ENCODE data around the gene RHBDD1. TPM values are rescaled to one million over a fixed set of nuclear protein-coding genes. Genes with fewer than 3 reads are reported as not detected.

The RHBDD1 gene
- polyA plus RNA-seq, 3 donors, result 8.1 to 19.5 (median 15.5) TPM

DNA sequence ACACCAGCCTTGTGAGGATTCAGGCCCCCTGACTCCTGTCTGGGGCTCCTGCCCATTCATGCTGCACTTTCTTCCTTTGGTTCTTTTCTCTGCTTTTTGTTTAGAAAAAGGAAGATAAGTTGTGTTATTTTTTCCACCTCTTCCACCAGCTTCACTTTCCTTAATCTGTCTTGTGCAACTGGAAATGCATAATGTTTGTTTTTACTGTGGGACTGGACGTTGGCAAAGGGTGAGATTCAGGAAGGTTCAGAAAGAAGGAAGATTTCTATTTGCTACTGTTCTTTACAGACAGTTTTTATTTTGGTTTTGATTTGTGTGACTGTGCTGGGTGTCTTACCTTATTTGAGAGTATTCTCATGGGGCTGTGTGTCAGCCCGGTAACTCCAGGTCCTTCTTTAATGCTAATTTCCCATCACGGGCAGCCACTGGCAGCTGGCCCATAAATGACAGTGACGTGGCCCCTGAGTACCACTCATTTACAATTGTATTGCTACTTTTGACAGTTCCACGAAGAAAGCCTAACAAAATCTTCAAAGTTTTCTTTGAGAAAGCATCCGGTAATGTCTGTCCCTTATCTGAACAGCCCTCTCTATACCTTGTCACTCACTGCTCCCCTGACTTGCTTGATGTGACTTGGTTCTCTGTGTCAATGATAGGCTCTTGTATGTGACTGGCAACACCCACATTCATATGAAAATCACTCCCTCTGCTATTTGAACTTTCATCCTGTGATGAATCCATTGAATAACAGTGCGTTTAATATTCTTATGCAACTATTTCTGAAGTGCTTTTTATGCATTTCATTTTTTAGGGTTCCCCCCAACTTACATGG, 32.7 kb downstream of the RHBDD1 start:
- Mint-ChIP-seq H3K4me3 (no peak overlapping the region), H3K27me3 (ENCODE audit: low read depth in 3 of 3) (peaks cover 0 to 1% (median 0%) of the 10 kb centered on the region in 3 donors), H3K9me3 (peaks cover 0 to 2% (median 0%) of the 10 kb centered on the region in 7 donors), H3K4me1 (peaks cover 7% of the 10 kb centered on the region), H3K27ac (no peak overlapping the region), H3K36me3 (peaks cover 48 to 51% of the 10 kb centered on the region in 2 donors)
- intact Hi-C loops (cut with micrococcal nuclease), result no loop called here
- 82% methylated on average over 5 of the region's 7 CpGs for WGBS (ENCODE audit: insufficient coverage)
- no peak overlapping the region for H2AFZ ChIP-seq (ENCODE audit: insufficient read depth, low read depth, low read length, poor library complexity, severe bottlenecking)
- H3K4me2 ChIP-seq (replicated peaks; ENCODE audit: extremely low read depth, low read length, poor library complexity, severe bottlenecking), result no peak overlapping the region
- peaks cover 27 to 54% of the 10 kb centered on the region in 2 donors for H3K36me3 ChIP-seq (replicated peaks in 1 of 2; ENCODE audit: control insufficient read depth in 1 of 2, insufficient read depth in 2 of 2, low read length in 2 of 2)
- H3K4me3 ChIP-seq (replicated peaks in 1 of 3; ENCODE audit: low read depth in 2 of 3, low read length in 3 of 3), result no peak overlapping the region
- no peaks in the 10 kb centered on the region for H3K9me3 ChIP-seq (replicated peaks in 1 of 2; ENCODE audit: control insufficient read depth in 1 of 2, insufficient read depth in 1 of 2, low read length in 2 of 2)
- peaks cover 6 to 7% of the 10 kb centered on the region in 2 donors for H3K4me1 ChIP-seq (ENCODE audit: control insufficient read depth in 1 of 2, insufficient read depth in 2 of 2, low read length in 2 of 2)
- TF ChIP-seq, protein P1, sequence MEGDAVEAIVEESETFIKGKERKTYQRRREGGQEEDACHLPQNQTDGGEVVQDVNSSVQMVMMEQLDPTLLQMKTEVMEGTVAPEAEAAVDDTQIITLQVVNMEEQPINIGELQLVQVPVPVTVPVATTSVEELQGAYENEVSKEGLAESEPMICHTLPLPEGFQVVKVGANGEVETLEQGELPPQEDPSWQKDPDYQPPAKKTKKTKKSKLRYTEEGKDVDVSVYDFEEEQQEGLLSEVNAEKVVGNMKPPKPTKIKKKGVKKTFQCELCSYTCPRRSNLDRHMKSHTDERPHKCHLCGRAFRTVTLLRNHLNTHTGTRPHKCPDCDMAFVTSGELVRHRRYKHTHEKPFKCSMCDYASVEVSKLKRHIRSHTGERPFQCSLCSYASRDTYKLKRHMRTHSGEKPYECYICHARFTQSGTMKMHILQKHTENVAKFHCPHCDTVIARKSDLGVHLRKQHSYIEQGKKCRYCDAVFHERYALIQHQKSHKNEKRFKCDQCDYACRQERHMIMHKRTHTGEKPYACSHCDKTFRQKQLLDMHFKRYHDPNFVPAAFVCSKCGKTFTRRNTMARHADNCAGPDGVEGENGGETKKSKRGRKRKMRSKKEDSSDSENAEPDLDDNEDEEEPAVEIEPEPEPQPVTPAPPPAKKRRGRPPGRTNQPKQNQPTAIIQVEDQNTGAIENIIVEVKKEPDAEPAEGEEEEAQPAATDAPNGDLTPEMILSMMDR (IDR thresholded peaks at IDR 0.05), result no peak
- H3K27ac ChIP-seq (ENCODE audit: low read depth in 1 of 2, low read length in 2 of 2), result no peak overlapping the region
- no peak for DNase-seq
- H3K9ac ChIP-seq (ENCODE audit: insufficient read depth, low read length, poor library complexity, severe bottlenecking), result no peak overlapping the region
- H3K79me2 ChIP-seq (ENCODE audit: insufficient read depth, low read length), result no peaks in the 10 kb centered on the region
- H4K20me1 ChIP-seq (ENCODE audit: insufficient read depth, low read length), result no peaks in the 10 kb centered on the region
- H3K27me3 ChIP-seq (ENCODE audit: control insufficient read depth in 2 of 2, insufficient read depth in 2 of 2, low read length in 2 of 2), result no peaks in the 10 kb centered on the region

DNA sequence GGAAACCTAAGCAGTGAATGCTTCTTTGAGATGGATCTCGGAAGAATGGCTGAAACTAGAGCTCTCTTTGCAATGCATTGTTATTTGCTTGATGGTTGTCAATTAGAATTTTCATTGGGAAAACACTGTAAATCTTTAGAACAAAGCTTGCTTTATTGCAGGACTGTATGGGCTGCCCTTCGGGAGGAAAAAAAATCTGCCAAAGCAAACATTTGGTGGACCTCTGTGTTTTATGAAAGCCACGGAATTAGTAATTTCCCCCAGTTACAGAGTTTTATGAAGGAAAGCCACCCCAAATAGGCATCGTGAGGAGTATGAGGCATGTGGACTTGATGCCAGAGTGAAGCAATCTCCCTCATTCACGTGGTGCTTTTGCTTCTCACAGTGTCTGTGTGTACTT, 33.5 kb downstream of the RHBDD1 start:
- Histone ChIP-seq H3K79me2 (ENCODE audit: insufficient read depth, low read length) (no peaks in the 10 kb centered on the region), H3K4me1 (ENCODE audit: control insufficient read depth in 1 of 2, insufficient read depth in 2 of 2, low read length in 2 of 2) (peaks cover 6 to 8% of the 10 kb centered on the region in 2 donors), H3K9ac (ENCODE audit: insufficient read depth, low read length, poor library complexity, severe bottlenecking) (no peak overlapping the region), H3K36me3 (replicated peaks in 1 of 2; ENCODE audit: control insufficient read depth in 1 of 2, insufficient read depth in 2 of 2, low read length in 2 of 2) (peaks cover 27 to 51% of the 10 kb centered on the region in 2 donors), H4K20me1 (ENCODE audit: insufficient read depth, low read length) (no peaks in the 10 kb centered on the region), H3K4me2 (replicated peaks; ENCODE audit: extremely low read depth, low read length, poor library complexity, severe bottlenecking) (no peak overlapping the region), H3K27me3 (ENCODE audit: control insufficient read depth in 2 of 2, insufficient read depth in 2 of 2, low read length in 2 of 2) (no peaks in the 10 kb centered on the region), H2AFZ (ENCODE audit: insufficient read depth, low read depth, low read length, poor library complexity, severe bottlenecking) (no peak overlapping the region), H3K27ac (ENCODE audit: low read depth in 1 of 2, low read length in 2 of 2) (no peak overlapping the region), H3K9me3 (replicated peaks in 1 of 2; ENCODE audit: control insufficient read depth in 1 of 2, insufficient read depth in 1 of 2, low read length in 2 of 2) (no peaks in the 10 kb centered on the region), H3K4me3 (replicated peaks in 1 of 3; ENCODE audit: low read depth in 2 of 3, low read length in 3 of 3) (no peak overlapping the region)
- peaks cover 0 to 1% (median 0%) of the 10 kb centered on the region in 3 donors for H3K27me3 Mint-ChIP-seq (ENCODE audit: low read depth in 3 of 3)
- TF ChIP-seq, protein P1 (IDR thresholded peaks at IDR 0.05), result no peak
- peaks cover 0 to 2% (median 0%) of the 10 kb centered on the region in 7 donors for H3K9me3 Mint-ChIP-seq
- intact Hi-C loops (cut with micrococcal nuclease), result no loop called here
- H3K27ac Mint-ChIP-seq, result peak overlapping the region in 1 of 7 donors; percentile 26
- no peak for DNase-seq
- no peak overlapping the region for H3K4me3 Mint-ChIP-seq
- H3K36me3 Mint-ChIP-seq, result peaks cover 52 to 58% of the 10 kb centered on the region in 2 donors
- H3K4me1 Mint-ChIP-seq, result peaks cover 9% of the 10 kb centered on the region
- 100% methylated on average over 2 of the region's 5 CpGs for WGBS (ENCODE audit: insufficient coverage)

Measured in CD14-positive monocyte (primary cell).